Putamen (tissue), 1 donor: ENCODE results near the gene LPCAT3.

Experiments used
- DNase-seq: peaks from one replicate; pipeline ENCODE4 v3.0.0-alpha.2; 2016; ENCODE audit warnings: low spot score

LPCAT3 gene

GRCh38 chr12:6963016-6963731, 55.1 kb downstream of the LPCAT3 start:
- DNase-seq: no peak

DNA sequence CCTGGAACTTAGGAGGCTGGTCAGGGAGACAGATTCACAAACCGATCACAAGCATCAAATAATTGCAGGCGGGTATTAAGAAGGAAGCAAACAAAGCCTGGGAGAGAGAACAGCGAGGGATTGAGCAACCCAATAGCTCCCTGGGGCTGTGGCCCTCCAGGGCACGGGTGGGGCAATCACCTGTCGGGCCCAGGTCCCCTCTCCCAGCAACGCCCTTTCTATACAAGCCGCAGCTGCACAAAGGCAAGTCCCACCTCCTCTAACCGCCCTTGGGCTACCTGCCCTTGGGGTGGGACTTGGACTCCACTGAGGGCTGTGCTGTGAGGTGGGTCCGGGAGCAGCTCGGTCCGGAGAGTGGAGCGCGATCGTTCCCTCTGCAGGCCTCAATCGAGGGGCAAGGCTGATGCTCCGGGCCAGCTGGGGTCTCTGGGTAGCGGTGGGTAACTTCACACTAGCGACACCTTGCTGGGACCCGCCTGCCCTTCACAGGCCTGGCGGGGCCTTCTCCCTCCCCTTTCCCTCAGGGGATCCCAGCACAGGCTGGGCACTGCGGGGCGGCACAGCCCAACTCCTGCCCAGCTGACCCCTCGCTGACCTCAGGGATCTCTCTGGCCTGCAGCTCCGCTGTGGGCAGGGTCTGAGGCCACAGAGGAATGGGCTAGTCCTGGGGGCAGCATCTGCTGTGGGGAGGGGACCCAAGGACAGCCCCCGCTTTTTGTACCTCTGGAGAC, 55.8 kb downstream of the LPCAT3 start:
- no peak for DNase-seq

DNA sequence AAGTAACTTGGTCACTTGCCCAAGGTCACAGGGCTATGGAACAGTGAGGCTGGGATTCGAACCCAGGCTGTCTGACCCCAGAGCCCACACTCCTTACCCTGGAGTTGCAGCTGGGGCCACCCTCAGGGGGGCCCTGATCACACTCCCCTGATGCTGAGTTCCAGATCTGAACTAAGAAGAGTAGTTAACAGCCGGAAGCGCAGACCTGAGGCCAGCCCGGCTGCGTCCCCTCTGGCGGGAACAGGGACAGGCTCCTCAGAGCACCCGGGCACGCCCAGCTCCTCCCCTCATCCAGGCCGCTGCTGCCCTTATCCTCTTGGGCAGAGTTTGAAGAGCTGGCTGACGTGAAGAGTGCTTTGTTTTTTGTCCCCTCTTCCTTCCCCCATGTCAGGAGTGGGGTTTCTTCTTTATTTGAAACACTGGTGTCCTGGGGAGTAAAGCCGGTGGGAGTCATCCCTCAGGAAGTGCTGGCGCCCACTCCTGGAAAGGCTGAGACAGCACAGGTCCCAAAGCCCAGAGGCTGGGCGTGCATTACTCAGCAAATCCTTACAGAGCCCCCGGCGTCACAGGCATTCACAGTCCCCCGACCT, 56.5 kb downstream of the LPCAT3 start:
- no peak for DNase-seq

- DNase-seq: peak; percentile 70
These were observed 57.0 kb downstream of the LPCAT3 start for GRCh38 chr12:6961278-6961694.

GRCh38 chr12:6960593-6961277, 57.5 kb downstream of the LPCAT3 start:
- DNase-seq: no peak

DNA sequence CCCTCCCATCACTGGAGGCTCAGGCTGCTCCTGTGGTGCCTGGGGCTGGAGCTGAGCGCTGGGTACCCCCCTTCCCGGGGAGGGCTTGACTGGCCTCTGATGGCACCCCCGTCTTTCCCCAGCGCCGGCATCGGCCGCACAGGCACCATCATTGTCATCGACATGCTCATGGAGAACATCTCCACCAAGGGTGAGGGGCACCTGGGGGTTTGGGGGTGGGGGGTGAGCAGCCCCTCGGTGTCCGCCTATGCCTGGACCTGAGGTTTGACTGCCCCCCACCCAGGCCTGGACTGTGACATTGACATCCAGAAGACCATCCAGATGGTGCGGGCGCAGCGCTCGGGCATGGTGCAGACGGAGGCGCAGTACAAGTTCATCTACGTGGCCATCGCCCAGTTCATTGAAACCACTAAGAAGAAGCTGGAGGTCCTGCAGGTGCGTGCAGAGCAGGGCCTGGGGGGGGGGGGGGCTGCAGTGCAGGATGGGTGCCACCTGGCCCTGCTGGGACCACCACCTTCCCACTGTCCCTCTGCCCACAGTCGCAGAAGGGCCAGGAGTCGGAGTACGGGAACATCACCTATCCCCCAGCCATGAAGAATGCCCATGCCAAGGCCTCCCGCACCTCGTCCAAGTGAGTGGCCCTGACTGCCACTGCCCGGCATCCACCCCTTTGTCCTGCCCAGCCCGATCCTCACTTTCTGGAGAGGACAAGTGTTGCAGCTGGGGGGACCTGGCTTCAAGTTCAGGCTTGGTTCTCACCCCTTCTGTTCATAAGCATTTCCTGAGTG, 58.3 kb downstream of the LPCAT3 start:
- DNase-seq: no peak

DNA sequence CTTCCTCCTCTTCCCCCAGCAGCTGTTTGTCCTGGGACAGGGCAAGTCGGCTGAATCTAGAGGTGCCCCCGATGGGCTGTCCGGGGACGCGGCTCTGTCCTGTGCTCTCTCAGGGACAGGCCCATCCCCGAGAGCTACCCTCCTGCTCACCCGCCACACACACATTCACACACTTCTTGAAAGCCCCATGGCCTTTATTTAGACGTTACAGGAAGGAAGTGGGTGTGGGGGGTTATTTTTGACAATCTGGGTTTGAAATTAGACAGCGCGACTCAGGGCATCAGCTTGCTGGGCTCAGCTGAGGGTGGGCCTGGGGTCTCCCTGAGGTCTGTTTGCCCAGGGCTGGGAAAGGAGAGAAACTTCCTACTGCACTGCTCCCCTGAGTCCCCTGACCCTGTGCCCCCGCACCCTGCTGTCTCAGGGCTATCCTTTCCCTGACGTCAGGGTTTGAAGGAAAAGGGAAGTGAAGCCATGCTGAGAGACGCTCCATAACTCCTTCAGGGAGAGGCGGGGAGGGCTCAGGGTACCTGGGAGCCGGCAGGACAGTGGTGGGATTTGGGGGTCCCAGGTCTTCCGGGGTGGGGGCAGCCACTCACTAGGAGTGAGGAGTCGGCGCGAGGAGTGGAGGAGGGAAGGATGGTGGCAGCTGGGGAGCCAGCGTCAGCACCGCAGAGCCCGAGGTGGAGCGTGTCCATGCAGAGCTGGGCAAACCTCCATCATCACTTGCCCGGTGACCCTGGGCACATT, 59.0 kb downstream of the LPCAT3 start:
- no peak for DNase-seq

DNA sequence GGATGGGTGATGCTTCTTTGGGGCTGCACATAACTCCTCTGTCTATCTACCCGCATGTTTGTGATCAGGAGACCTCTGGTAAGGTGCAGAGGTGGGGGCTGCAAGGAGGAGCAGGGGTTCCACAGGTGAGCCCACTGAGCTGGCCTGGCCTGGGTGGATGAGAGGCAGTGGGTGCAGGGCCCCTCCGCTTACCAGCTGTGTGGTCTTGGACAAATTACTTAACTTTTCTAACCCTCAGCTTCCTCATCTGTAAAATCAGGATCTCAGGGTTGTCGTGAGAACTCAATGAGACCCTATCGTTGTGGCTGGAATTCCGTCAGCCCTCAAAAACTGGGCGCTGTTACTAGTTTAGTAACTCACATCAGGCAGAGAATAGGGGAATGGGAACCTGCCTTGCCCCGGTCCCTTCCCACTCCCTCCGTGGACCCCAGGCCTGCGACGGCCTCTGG, 59.6 kb downstream of the LPCAT3 start:
- no peak for DNase-seq

DNA sequence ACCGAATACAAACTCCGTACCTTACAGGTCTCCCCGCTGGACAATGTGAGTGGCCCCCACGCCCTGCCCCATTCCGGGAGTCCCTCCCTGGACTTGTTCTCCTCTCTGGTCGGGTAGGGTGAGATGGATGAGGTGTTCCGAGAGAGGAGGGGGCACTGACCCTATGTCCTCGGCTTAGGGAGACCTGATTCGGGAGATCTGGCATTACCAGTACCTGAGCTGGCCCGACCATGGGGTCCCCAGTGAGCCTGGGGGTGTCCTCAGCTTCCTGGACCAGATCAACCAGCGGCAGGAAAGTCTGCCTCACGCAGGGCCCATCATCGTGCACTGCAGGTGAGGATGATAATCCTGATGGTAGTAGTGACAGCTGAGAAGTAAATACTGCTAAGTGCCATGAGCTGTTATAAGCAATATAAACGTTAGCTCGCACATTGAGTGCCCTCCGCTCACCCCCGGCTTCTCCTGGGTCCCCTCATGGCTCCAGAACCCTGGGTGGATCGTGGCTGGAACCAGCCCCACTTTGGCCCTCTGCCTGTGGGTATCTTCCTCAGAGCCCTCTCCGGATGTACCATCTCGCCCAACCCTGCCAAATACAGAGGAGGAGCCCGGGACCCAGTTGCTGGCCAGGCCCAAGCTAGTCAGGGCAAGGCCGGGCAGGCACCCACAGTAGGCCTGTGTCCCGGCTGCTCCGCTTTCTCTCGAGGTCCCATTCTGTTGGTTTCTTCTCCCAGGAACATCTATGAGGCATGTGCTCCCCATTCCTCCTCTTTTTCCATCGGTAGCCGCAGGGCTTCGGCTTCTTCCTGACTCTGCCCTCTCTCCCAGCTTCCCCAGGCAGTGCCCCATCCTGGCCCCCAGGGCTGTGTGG, 60.3 kb downstream of the LPCAT3 start:
- DNase-seq: no peak

DNA sequence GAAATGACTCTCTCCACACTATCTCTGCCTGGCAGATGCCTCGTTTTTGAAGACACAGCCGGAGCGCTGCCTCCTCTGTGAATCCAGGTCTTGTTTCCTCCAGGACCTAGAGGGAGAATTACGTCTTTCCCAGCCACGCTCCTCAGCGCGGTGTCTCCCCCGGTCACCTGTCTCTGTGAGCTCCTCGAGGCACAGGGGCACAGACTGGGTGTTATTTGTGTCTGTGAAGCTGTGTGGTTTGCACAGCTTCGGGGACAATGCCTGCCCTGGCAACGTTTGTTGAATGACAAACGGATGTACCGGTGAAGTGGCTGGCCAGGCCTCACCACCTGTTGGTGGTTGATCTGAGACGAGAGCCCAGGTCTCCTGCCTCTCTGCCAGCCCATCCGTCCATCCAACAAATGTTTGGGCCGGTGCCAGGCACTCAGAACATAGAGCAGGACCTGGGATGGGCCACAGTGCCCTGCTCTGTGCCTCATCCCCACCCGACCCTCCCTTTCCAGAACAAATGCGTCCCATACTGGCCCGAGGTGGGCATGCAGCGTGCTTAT, 61.0 kb downstream of the LPCAT3 start:
- no peak for DNase-seq

- no peak for DNase-seq
These were observed 62.1 kb downstream of the LPCAT3 start for GRCh38 chr12:6956021-6956727.

DNA sequence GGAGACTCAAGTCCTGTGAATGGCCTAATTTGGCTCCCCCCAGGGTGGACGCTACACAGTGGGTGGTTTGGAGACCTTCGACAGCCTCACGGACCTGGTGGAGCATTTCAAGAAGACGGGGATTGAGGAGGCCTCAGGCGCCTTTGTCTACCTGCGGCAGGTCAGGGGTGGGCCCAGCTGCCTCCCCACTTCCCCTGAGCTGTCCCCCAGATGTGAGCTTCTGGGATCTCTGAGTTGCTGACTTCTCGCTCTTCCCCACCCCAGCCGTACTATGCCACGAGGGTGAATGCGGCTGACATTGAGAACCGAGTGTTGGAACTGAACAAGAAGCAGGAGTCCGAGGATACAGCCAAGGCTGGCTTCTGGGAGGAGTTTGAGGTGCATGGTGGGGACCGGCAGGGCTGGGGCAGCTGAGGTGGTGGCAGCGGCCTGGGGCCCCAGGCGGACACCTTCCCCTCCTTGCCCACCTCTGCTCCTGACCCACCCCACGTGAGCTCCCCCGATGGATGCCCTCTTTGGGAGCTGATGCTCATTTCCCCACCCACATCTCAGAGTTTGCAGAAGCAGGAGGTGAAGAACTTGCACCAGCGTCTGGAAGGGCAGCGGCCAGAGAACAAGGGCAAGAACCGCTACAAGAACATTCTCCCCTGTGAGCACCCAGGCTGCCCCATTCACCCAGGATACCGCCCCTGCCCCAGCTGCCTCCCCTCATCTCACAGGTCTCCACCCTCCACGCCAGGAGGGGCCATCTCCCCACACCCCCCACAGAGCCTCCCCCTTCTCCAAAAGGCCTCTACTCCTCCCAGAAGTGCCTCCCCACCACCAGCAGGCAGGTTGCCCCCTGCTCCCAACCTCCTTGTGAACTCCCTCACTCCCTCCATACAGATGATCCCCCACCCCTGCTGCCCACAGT, 62.9 kb downstream of the LPCAT3 start:
- DNase-seq: no peak

- no peak for DNase-seq
These were observed 63.8 kb downstream of the LPCAT3 start for GRCh38 chr12:6954316-6955107.

DNA sequence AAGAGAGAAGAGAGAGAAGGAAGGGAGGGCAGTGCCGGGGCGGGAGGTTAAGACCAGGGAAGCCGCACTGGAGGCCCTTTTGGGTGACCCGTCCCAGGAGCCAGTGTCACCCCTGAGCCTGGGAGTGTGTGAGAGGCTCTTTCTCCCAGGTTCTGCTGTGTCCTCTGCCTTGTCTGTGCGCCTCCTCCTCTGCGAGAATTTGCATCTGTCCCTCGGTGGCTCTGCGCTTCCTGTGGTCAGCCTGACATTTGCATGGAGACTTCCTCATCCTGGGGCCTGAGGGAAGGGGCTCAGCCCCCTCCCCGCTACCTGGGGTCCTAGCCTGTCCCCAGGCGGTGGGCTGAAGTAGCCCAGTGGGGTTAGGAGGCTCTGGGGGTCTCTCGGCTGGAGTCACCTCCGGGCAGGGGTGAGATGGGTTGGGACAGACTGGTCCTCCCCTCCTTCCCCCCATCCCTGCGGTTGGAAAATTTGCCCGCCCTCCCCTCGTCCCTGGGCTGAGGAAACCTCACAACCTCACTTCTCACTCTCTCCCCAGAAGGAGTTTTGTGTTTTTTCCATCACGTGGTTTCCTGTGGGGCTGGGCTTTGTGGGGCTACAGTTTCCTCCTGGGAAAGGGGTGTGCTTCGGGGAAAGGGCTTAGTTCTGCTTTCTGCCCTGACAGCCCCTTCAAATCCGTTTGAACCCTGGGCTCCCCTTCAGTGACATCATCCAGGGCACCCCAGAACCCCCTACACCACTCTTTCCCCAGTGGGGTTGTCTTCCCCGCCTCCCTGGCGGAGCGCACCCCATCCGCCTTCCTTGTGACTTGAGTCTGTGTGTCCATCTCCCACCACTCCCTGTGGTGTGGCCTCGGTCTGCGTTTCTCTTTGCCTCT, 64.6 kb downstream of the LPCAT3 start:
- no peak for DNase-seq

DNA sequence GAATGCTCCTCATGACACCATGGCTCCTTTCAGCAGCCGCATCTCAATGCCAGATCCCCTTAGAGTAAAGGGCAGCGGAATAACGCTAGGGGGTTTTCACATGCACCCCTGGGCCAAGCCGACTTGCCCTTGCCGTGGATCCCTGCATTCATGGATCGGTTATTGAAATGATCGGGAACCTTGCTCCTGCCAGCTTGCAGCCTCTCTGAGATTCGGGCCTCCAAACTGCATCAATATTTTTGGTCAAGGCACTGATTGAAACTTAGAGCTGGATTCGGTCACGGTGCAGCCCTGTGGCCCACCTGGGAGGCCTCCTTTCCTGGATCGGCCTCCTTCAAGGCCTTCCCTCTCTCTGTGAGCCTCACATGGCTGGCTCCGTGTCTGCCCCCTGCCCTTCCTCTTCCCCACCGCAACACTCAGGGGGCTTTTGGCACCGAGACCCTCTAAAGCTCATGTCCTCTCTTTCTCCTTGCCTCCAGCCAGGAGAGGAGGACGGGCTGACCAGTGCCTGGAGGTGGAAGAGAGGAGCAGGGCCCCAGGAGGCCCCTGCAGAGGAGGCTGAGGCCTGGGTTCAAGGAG, 65.3 kb downstream of the LPCAT3 start:
- no peak for DNase-seq
